HepG2 (cell line): ENCODE measurements around the gene ARL16. TPM values are rescaled to one million over a fixed set of nuclear protein-coding genes. Genes with fewer than 3 reads are reported as not detected.
A peak's percentile ranks its signal among the peaks of the same experiment; 100 is the strongest.

ENCODE experiments used
- ASH2L ChIP-seq: fragments of 300-600, 200-600 bp; sonication (generic); IDR thresholded peaks from 2 replicates; pipeline ENCODE4 v1.7.0; 2017; ENCODE audit warnings: low read depth, mild to moderate bottlenecking, moderate library complexity, mixed read lengths, low read length; ENCODE audit not compliant: insufficient read length
- ATF4 ChIP-seq, 2 experiments: fragments of 450-650 bp in 1 of 2; sonication (generic) in 1 of 2; formaldehyde crosslinking; IDR thresholded peaks; 2 replicates each; pipeline versions ENCODE4 v1.5.0 to v1.8.0; 2020 to 2022; ENCODE audit warnings: mild to moderate bottlenecking in 1 of 2, missing genetic modification reagents in 1 of 2
- CBX5 ChIP-seq: sonication (generic); formaldehyde crosslinking; IDR thresholded peaks from 2 replicates; pipeline ENCODE4 v1.4.0; 2020; ENCODE audit warnings: missing genetic modification reagents, borderline replicate concordance
- EED ChIP-seq: sonication (generic); formaldehyde crosslinking; IDR thresholded peaks from 2 replicates; pipeline ENCODE4 v1.5.0; 2020; ENCODE audit warnings: mild to moderate bottlenecking, missing genetic modification reagents
- FIP1L1 ChIP-seq: fragments of 200-400 bp; formaldehyde crosslinking; IDR thresholded peaks from 2 replicates; pipeline ENCODE4 v1.6.1; 2018; ENCODE audit warnings: low read depth, mild to moderate bottlenecking, low read length, moderate library complexity, borderline replicate concordance; ENCODE audit not compliant: insufficient read depth
- GFI1 ChIP-seq: sonication (generic); formaldehyde crosslinking; IDR thresholded peaks from 2 replicates; pipeline ENCODE4 v1.5.0; 2020; ENCODE audit warnings: missing genetic modification reagents, mild to moderate bottlenecking, borderline replicate concordance
- HNRNPH1 ChIP-seq: fragments of 200-400 bp; formaldehyde crosslinking; optimal IDR thresholded peaks from 2 replicates; pipeline ENCODE3; 2017; ENCODE audit warnings: mild to moderate bottlenecking, low read depth, low read length
- JUND ChIP-seq: sonication (generic); formaldehyde crosslinking; IDR thresholded peaks from 2 replicates; pipeline ENCODE4 v1.8.0; 2022; ENCODE audit warnings: mild to moderate bottlenecking, missing genetic modification reagents
- KMT2B ChIP-seq: IDR thresholded peaks from 2 replicates; pipeline ENCODE4 v1.6.1; 2016; ENCODE audit warnings: missing genetic modification reagents, missing compliant biosample characterization
- NCOA5 ChIP-seq: sonication (generic); formaldehyde crosslinking; IDR thresholded peaks from 2 replicates; pipeline ENCODE4 v1.4.0; 2020; ENCODE audit warnings: missing genetic modification reagents
- PITX1 ChIP-seq: sonication (generic); formaldehyde crosslinking; IDR thresholded peaks from 2 replicates; pipeline ENCODE4 v1.5.1; 2020; ENCODE audit warnings: mild to moderate bottlenecking, missing genetic modification reagents
- RFX3 ChIP-seq: IDR thresholded peaks from 2 replicates; pipeline ENCODE4 v1.6.1; 2016; ENCODE audit warnings: missing biosample characterization, missing genetic modification reagents
- SALL1 ChIP-seq: sonication (generic); formaldehyde crosslinking; IDR thresholded peaks from 2 replicates; pipeline ENCODE4 v1.8.0; 2022; ENCODE audit warnings: mild to moderate bottlenecking, missing genetic modification reagents
- ZBTB43 ChIP-seq: sonication (generic); formaldehyde crosslinking; conservative IDR thresholded peaks from 2 replicates; pipeline ENCODE4 v1.4.0; 2020; ENCODE audit warnings: missing genetic modification reagents
- ZC3H4 ChIP-seq: sonication (generic); formaldehyde crosslinking; IDR thresholded peaks from 2 replicates; pipeline ENCODE4 v1.4.0; 2020; ENCODE audit warnings: missing genetic modification reagents, borderline replicate concordance
- ZFP1 ChIP-seq: IDR thresholded peaks from 2 replicates; pipeline ENCODE4 v1.6.1; 2016
- ZIK1 ChIP-seq: sonication (generic); formaldehyde crosslinking; IDR thresholded peaks from 2 replicates; pipeline ENCODE4 v1.5.0; 2020; ENCODE audit warnings: mild to moderate bottlenecking, low read depth, missing genetic modification reagents, borderline replicate concordance
- ZMAT5 ChIP-seq: sonication (generic); formaldehyde crosslinking; IDR thresholded peaks from 2 replicates; pipeline ENCODE4 v1.5.0; 2020; ENCODE audit warnings: mild to moderate bottlenecking, low read depth, missing genetic modification reagents, borderline replicate concordance
- ZNF281 ChIP-seq: sonication (generic); formaldehyde crosslinking; IDR thresholded peaks from 2 replicates; pipeline ENCODE4 v1.4.0; 2020; ENCODE audit warnings: missing genetic modification reagents, borderline replicate concordance
- ZNF644 ChIP-seq: IDR thresholded peaks from 2 replicates; pipeline ENCODE4 v1.6.1; 2016; ENCODE audit warnings: low read depth
- ZNF672 ChIP-seq: sonication (generic); formaldehyde crosslinking; IDR thresholded peaks from 2 replicates; pipeline ENCODE4 v1.8.1; 2022; ENCODE audit warnings: missing genetic modification reagents
- ZNF7 ChIP-seq: IDR thresholded peaks from 2 replicates; pipeline ENCODE4 v1.6.1; 2016; ENCODE audit warnings: missing biosample characterization, missing genetic modification reagents
- ZSCAN29 ChIP-seq: sonication (generic); formaldehyde crosslinking; conservative IDR thresholded peaks from 2 replicates; pipeline ENCODE4 v1.4.0; 2020; ENCODE audit warnings: mild to moderate bottlenecking, missing genetic modification reagents
- polyA plus RNA-seq, 8 experiments: library from polyadenylated mRNA; depleted of rRNA in 3 of 8; stranded (reverse) in 7 of 8; unstranded in 1 of 8; fragments of >200 nt; fragmentation: Illumina TruSeq in 4 of 8; extraction: Trizol in 4 of 8; gene quantifications; 2 replicates each; pipeline versions ENCODE4 v1.2.1 to v1.2.3, GENCODE V29; 2011 to 2016; ENCODE audit warnings: low read depth in 4 of 8, missing spikeins in 1 of 8, mixed read lengths in 1 of 8; ENCODE audit not compliant: insufficient read depth in 1 of 8
- total RNA-seq, 5 experiments: library from RNA; depleted of rRNA; stranded (reverse); fragments of >200 nt; fragmentation: Illumina TruSeq; extraction: Trizol; gene quantifications; 2 replicates each; pipeline ENCODE4 v1.2.3, GENCODE V29; 2016; ENCODE audit warnings: low read depth in 1 of 5

The ARL16 gene
- total and polyA plus RNA-seq, 2 of the 13 experiments (the other 11 are each of a cell fraction or from before 2014, with no cell fraction given), result 20.8 to 30.8 TPM

GRCh38 chr17:81727324-81728031 lies 43.9 kb upstream of the ARL16 start (continued):
- peak; percentile 83 for TF ChIP-seq ZNF281 (CRISPR knock-in tag)
- TF ChIP-seq CBX5 (CRISPR knock-in tag), result peak; percentile 99
- TF ChIP-seq ATF4 (CRISPR knock-in tag; IDR thresholded peaks at IDR 0.05), result peak in 1 of 2 experiments; percentile 89; a peak in 2 of 4 replicates
- peak; percentile 89; the same call in 1 of the 2 replicates for TF ChIP-seq ZC3H4
- peak; percentile 95 for TF ChIP-seq ZBTB43
- peak; percentile 93 for TF ChIP-seq KMT2B (CRISPR knock-in tag)
- peak; percentile 85; the same call in 1 of the 2 replicates for TF ChIP-seq ZFP1 (CRISPR knock-in tag)
- peak; percentile 97 for TF ChIP-seq ZNF644 (CRISPR knock-in tag)
- no peak for TF ChIP-seq ZNF672 (CRISPR knock-in tag)
- no peak for TF ChIP-seq FIP1L1
- 0 out of 2 replicates have a peak, but pooled peaks have one; percentile 47 for TF ChIP-seq NCOA5 (CRISPR knock-in tag)
- peak; percentile 82; the same call in 1 of the 2 replicates for TF ChIP-seq ZSCAN29 (CRISPR knock-in tag)
- peak; percentile 31; the same call in 1 of the 2 replicates for TF ChIP-seq ZMAT5 (CRISPR knock-in tag)
- TF ChIP-seq GFI1 (CRISPR knock-in tag), result no peak
- TF ChIP-seq SALL1 (CRISPR knock-in tag), result peak; percentile 99
- TF ChIP-seq PITX1, result peak; percentile 96
- peak; percentile 79 for TF ChIP-seq JUND (CRISPR knock-in tag)
- TF ChIP-seq ASH2L, result peak; percentile 62
- peak; percentile 45 for TF ChIP-seq RFX3 (CRISPR knock-in tag)
- TF ChIP-seq ZIK1 (CRISPR knock-in tag), result peak; percentile 99
- peak; percentile 20; the same call in 1 of the 2 replicates for TF ChIP-seq ZNF7 (CRISPR knock-in tag)
- TF ChIP-seq HNRNPH1, result no peak
- TF ChIP-seq EED, result peak; percentile 85
